Endothelial cell of umbilical vein (primary cell): ENCODE data around the gene EDAR.

Experiments
- FOS ChIP-seq: IDR thresholded peaks from 2 replicates; pipeline ENCODE4 v1.6.1; 2011; ENCODE audit warnings: mild to moderate bottlenecking, low read length, moderate library complexity, borderline replicate concordance; ENCODE audit not compliant: insufficient read depth
- POLR2A ChIP-seq: IDR thresholded peaks from 2 replicates; pipeline ENCODE4 v1.6.1; 2012; ENCODE audit warnings: low read depth, mild to moderate bottlenecking, control low read depth, low read length
- TF ChIP-seq, protein P1 (sequence below), 2 donors: IDR thresholded peaks; 1 replicate in 1 of 2; 2 replicates in 1 of 2; pipeline ENCODE4 v1.5.1; 2011; ENCODE audit warnings: low read length in 2 of 2, mild to moderate bottlenecking in 2 of 2, moderate library complexity in 2 of 2, control low read depth in 1 of 2, inconsistent platforms in 1 of 2, low read depth in 1 of 2; ENCODE audit not compliant: insufficient read depth in 1 of 2; ENCODE audit errors: extremely low read depth in 1 of 2

DNA sequence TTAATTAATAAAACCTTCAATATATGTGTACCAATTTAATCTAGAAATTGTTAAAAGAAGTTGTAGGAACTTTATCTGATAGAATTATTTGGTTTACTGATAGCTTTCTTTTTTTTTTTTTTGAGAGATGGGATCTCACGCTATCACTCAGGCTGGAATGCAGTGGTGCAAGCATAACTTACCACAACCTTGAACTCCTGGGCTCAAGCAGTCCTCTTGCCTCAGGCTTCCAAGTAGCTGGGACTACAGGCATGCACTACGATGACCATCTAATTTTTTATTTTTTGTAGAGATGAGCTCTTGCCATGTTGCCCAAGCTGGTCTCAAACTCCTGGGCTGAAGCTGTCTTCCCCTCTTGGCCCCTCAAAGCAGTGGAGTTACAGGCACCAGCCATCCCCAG is 135.6 kb downstream of the EDAR start:
- TF ChIP-seq, protein P1, sequence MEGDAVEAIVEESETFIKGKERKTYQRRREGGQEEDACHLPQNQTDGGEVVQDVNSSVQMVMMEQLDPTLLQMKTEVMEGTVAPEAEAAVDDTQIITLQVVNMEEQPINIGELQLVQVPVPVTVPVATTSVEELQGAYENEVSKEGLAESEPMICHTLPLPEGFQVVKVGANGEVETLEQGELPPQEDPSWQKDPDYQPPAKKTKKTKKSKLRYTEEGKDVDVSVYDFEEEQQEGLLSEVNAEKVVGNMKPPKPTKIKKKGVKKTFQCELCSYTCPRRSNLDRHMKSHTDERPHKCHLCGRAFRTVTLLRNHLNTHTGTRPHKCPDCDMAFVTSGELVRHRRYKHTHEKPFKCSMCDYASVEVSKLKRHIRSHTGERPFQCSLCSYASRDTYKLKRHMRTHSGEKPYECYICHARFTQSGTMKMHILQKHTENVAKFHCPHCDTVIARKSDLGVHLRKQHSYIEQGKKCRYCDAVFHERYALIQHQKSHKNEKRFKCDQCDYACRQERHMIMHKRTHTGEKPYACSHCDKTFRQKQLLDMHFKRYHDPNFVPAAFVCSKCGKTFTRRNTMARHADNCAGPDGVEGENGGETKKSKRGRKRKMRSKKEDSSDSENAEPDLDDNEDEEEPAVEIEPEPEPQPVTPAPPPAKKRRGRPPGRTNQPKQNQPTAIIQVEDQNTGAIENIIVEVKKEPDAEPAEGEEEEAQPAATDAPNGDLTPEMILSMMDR (IDR thresholded peaks at IDR 0.05; ENCODE audit: extremely low read depth in 1 of 2, insufficient read depth in 1 of 2, low read depth in 1 of 2, low read length in 2 of 2): no peak
- TF ChIP-seq FOS (no peak), POLR2A (no peak)
